Measurements from ENCODE around the gene GDI1. TPM values are rescaled to one million over a fixed set of nuclear protein-coding genes. Genes with fewer than 3 reads are reported as not detected.

Gene GDI1
- total and polyA plus RNA-seq, 2 experiments from 2014 or later = 131 to 190 TPM

GRCh38 chrX:154432210-154432609 is 4.7 kb upstream of the GDI1 start:
- Histone ChIP-seq H3K36me3 (no peaks in the 10 kb centered on the region), H3K4me3 (no peak overlapping the region), H3K27me3 (no peaks in the 10 kb centered on the region), H3K9me3 (ENCODE audit: low read depth) (no peaks in the 10 kb centered on the region), H3K4me1 (ENCODE audit: low read depth) (no peaks in the 10 kb centered on the region), H3K27ac (no peak overlapping the region)
- no peak for DNase-seq (ENCODE audit: low read depth in 1 of 2, low spot score in 1 of 2)
- TF ChIP-seq CTCF (IDR thresholded peaks at IDR 0.05; ENCODE audit: low read depth, low read length) = no peak

GRCh38 chrX:154433605-154434004 is 3.3 kb upstream of the GDI1 start:
- no peak for TF ChIP-seq CTCF (IDR thresholded peaks at IDR 0.05; ENCODE audit: low read depth, low read length)
- DNase-seq (ENCODE audit: low read depth in 1 of 2, low spot score in 1 of 2) = no peak

GRCh38 chrX:154434394-154435168 is 2.4 kb upstream of the GDI1 start:
- no peak for TF ChIP-seq CTCF (IDR thresholded peaks at IDR 0.05; ENCODE audit: low read depth, low read length)
- no peak for DNase-seq (ENCODE audit: low read depth in 1 of 2, low spot score in 1 of 2)
- no peaks in the 10 kb centered on the region for H3K9me3 ChIP-seq (ENCODE audit: low read depth)
- H3K27ac ChIP-seq = no peak overlapping the region
- H3K4me1 ChIP-seq (ENCODE audit: low read depth) = no peaks in the 10 kb centered on the region
- no peak overlapping the region for H3K4me3 ChIP-seq
- no peaks in the 10 kb centered on the region for H3K36me3 ChIP-seq
- no peaks in the 10 kb centered on the region for H3K27me3 ChIP-seq

More at GRCh38 chrX:154433605-154434004, 3.3 kb upstream of the GDI1 start:
- Histone ChIP-seq H3K4me3 (no peak overlapping the region), H3K27ac (no peak overlapping the region), H3K36me3 (no peaks in the 10 kb centered on the region), H3K4me1 (ENCODE audit: low read depth) (no peaks in the 10 kb centered on the region), H3K27me3 (no peaks in the 10 kb centered on the region), H3K9me3 (ENCODE audit: low read depth) (no peaks in the 10 kb centered on the region)

- Histone ChIP-seq H3K36me3 (no peaks in the 10 kb centered on the region), H3K27ac (no peak overlapping the region), H3K4me1 (ENCODE audit: low read depth) (no peaks in the 10 kb centered on the region), H3K9me3 (ENCODE audit: low read depth) (no peaks in the 10 kb centered on the region), H3K27me3 (no peaks in the 10 kb centered on the region), H3K4me3 (no peak overlapping the region)
- TF ChIP-seq CTCF (IDR thresholded peaks at IDR 0.05; ENCODE audit: low read depth, low read length) = no peak
- DNase-seq (ENCODE audit: low read depth in 1 of 2, low spot score in 1 of 2) = no peak
Observed at GRCh38 chrX:154435171-154435733, 1.7 kb upstream of the GDI1 start.

GRCh38 chrX:154436374-154436982 is 476 bp upstream of the GDI1 start:
- H3K36me3 ChIP-seq = no peaks in the 10 kb centered on the region
- no peaks in the 10 kb centered on the region for H3K9me3 ChIP-seq (ENCODE audit: low read depth)
- H3K4me3 ChIP-seq = peak overlapping the region; percentile 74
- TF ChIP-seq CTCF (IDR thresholded peaks at IDR 0.05; ENCODE audit: low read depth, low read length) = no peak
- H3K27ac ChIP-seq = peak overlapping the region; percentile 99
- no peaks in the 10 kb centered on the region for H3K4me1 ChIP-seq (ENCODE audit: low read depth)
- DNase-seq (ENCODE audit: low read depth in 1 of 2, low spot score in 1 of 2) = peak; percentile 46 to 61
- no peaks in the 10 kb centered on the region for H3K27me3 ChIP-seq
